Pulmonary artery endothelial cell (primary cell): ENCODE results near the gene NLRC5. TPM values are rescaled to one million over a fixed set of nuclear protein-coding genes. Genes with fewer than 3 reads are reported as not detected.
"Not testable (repeated sequence)": the region's sequence is repeated elsewhere in the genome, so short reads cannot be mapped to it uniquely, and the experiment has no call there.

ENCODE experiments used
- DNase-seq: peaks from one replicate; pipeline ENCODE4 v3.0.0-alpha.2; 2011; ENCODE audit warnings: low read depth, low spot score
- total RNA-seq: library from RNA; depleted of rRNA; stranded (reverse); fragments of >200 nt; gene quantifications from 2 replicates; pipeline ENCODE4 v1.2.3, GENCODE V29; 2014

Gene NLRC5
- total RNA-seq, 1 donor from 2014 or later: 10.2 TPM

- no peak for DNase-seq
Measured at GRCh38 chr16:57070424-57070823, 81.1 kb downstream of the NLRC5 start.

GRCh38 chr16:57071081-57071732 lies 81.8 kb downstream of the NLRC5 start:
- not testable (repeated sequence) for DNase-seq

- DNase-seq: peak; percentile 41
Measured at GRCh38 chr16:57071831-57072582, 82.7 kb downstream of the NLRC5 start.

GRCh38 chr16:57072616-57073275 lies 83.4 kb downstream of the NLRC5 start:
- no peak for DNase-seq

GRCh38 chr16:57077714-57078113 lies 88.4 kb downstream of the NLRC5 start:
- no peak for DNase-seq

- no peak for DNase-seq
Measured at GRCh38 chr16:57081744-57082143, 92.4 kb downstream of the NLRC5 start.

GRCh38 chr16:57082664-57083063 lies 93.3 kb downstream of the NLRC5 start:
- no peak for DNase-seq

GRCh38 chr16:57083485-57084126 lies 94.2 kb downstream of the NLRC5 start:
- DNase-seq: no peak

GRCh38 chr16:57084257-57084770 lies 95.0 kb downstream of the NLRC5 start:
- DNase-seq: peak; percentile 24

GRCh38 chr16:57084996-57085395 lies 95.6 kb downstream of the NLRC5 start:
- no peak for DNase-seq

GRCh38 chr16:57087003-57087402 lies 97.6 kb downstream of the NLRC5 start:
- DNase-seq: no peak

GRCh38 chr16:57089406-57089805 lies 100.0 kb downstream of the NLRC5 start:
- DNase-seq: no peak

- no peak for DNase-seq
Measured at GRCh38 chr16:57091200-57091974, 102.0 kb downstream of the NLRC5 start.

GRCh38 chr16:57091975-57092785 lies 102.8 kb downstream of the NLRC5 start, which contains the start of gene CPNE2:
Gene CPNE2, plus strand, starts transcription at chr16:57092583. Its CDS starts 18,160 bp downstream, at chr16:57110743.
- DNase-seq: no peak

- DNase-seq: no peak
Measured at GRCh38 chr16:57092786-57093411, 103.5 kb downstream of the NLRC5 start.

GRCh38 chr16:57093666-57094564 lies 104.6 kb downstream of the NLRC5 start:
- no peak for DNase-seq

GRCh38 chr16:57094911-57095310 lies 105.6 kb downstream of the NLRC5 start:
- no peak for DNase-seq

GRCh38 chr16:57096192-57096591 lies 106.8 kb downstream of the NLRC5 start:
- no peak for DNase-seq
